K562 (cell line): ENCODE data around the gene DYNLT4. TPM values are rescaled to one million over a fixed set of nuclear protein-coding genes. Genes with fewer than 3 reads are reported as not detected.

Source experiments
- ATAC-seq: fragments of 200-7000 bp; cut with Tn5 transposase; 3 replicates; pipeline ENCODE4 v1.9.1; 2020; ENCODE audit warnings: moderate library complexity
- BruUV-seq: library from RNA; stranded (reverse); fragments of 400-500 nt; replicated peaks from 2 replicates; lab custom pipeline; 2021; lab: Mats Ljungman, UMichigan
- CTCF ChIA-PET: fragments of 300-600 bp; formaldehyde crosslinking; extraction: SDS; loops from one replicate; lab custom pipeline; 2021; ENCODE audit warnings: low intra/inter-chr PET ratio; lab: Yijun Ruan, JAX
- POLR2A ChIA-PET: fragments of 300-600, 350-650 bp; sonication (Branson Sonifier 250); formaldehyde crosslinking; extraction: SDS; loops from one replicate; lab custom pipeline; 2021; ENCODE audit warnings: antibody characterized with exemption, inconsistent platforms; lab: Yijun Ruan, JAX
- DNase-seq, 4 experiments: peaks; one replicate each; pipeline versions ENCODE4 v3.0.0 to v3.0.0-alpha.2; 2011 to 2018; ENCODE audit warnings: low spot score in 3 of 4, mixed read lengths in 3 of 4; ENCODE audit errors: extremely low read depth in 1 of 4
- FAIRE-seq: peaks from 2 replicates; lab custom pipeline; 2011; peaks lifted over from hg19 to GRCh38; lab: Jason Lieb, UNC
- H2AFZ ChIP-seq: 2 replicates; pipeline ENCODE4 v1.6.0; 2011; ENCODE audit warnings: low read depth, low read length, control low read depth, inconsistent platforms
- H3K27ac ChIP-seq: fragments of 200-600 bp; 3 replicates; pipeline ENCODE4 v1.8.0; 2011; ENCODE audit warnings: low read depth, mild to moderate bottlenecking, control low read depth, inconsistent platforms, low read length, moderate library complexity, mixed read lengths; ENCODE audit errors: extremely low read depth
- H3K27me3 ChIP-seq, 2 experiments: fragments of 300-600 bp in 1 of 2; 2 replicates in 1 of 2; 3 replicates in 1 of 2; pipeline versions ENCODE4 v1.6.0 to v1.8.0; 2011; ENCODE audit warnings: inconsistent platforms in 2 of 2, low read length in 2 of 2, mild to moderate bottlenecking in 1 of 2, mixed read lengths in 1 of 2, moderate library complexity in 1 of 2; ENCODE audit not compliant: control insufficient read depth in 2 of 2, insufficient read depth in 2 of 2
- H3K36me3 ChIP-seq: fragments of 300-600 bp; 3 replicates; pipeline ENCODE4 v1.8.0; 2011; ENCODE audit warnings: mild to moderate bottlenecking, low read length, inconsistent platforms; ENCODE audit not compliant: control insufficient read depth, insufficient read depth
- H3K4me1 ChIP-seq, 2 experiments: fragments of 200-600 bp in 1 of 2; replicated peaks in 1 of 2; 2 replicates in 1 of 2; 3 replicates in 1 of 2; pipeline versions ENCODE4 v1.5.1 to v1.8.0; 2011; ENCODE audit warnings: inconsistent platforms in 2 of 2, low read length in 2 of 2, mild to moderate bottlenecking in 1 of 2, mixed read lengths in 1 of 2, moderate library complexity in 1 of 2; ENCODE audit not compliant: control insufficient read depth in 2 of 2, insufficient read depth in 2 of 2
- H3K4me2 ChIP-seq: 2 replicates; pipeline ENCODE4 v1.6.1; 2011; ENCODE audit warnings: low read length, control low read depth, inconsistent platforms, mixed read lengths; ENCODE audit not compliant: insufficient read depth
- H3K4me3 ChIP-seq: fragments of 200-600 bp; sonication (generic), shearing (Covaris generic); 2 replicates; pipeline ENCODE4 v1.5.1; 2016; ENCODE audit warnings: control low read depth, inconsistent platforms
- H3K79me2 ChIP-seq: fragments of 200-600 bp; 3 replicates; pipeline ENCODE4 v1.8.0; 2011; ENCODE audit warnings: low read length, inconsistent platforms; ENCODE audit not compliant: control insufficient read depth, insufficient read depth
- H3K9ac ChIP-seq, 2 experiments: 2 replicates each; pipeline versions ENCODE4 v1.6.0 to v1.6.1; 2011; ENCODE audit warnings: low read depth in 2 of 2, low read length in 2 of 2, control low read depth in 1 of 2, inconsistent platforms in 1 of 2, mild to moderate bottlenecking in 1 of 2, mixed read lengths in 1 of 2; ENCODE audit not compliant: insufficient read depth in 1 of 2
- H3K9me1 ChIP-seq: one replicate; pipeline ENCODE4 v1.6.0; 2011; ENCODE audit warnings: inconsistent platforms, mild to moderate bottlenecking, low read length, moderate library complexity; ENCODE audit not compliant: control insufficient read depth, insufficient read depth
- H3K9me3 ChIP-seq: replicated peaks from 2 replicates; pipeline ENCODE4 v1.5.1; 2011; ENCODE audit warnings: low read depth, low read length, inconsistent platforms; ENCODE audit not compliant: control insufficient read depth, insufficient read depth
- H4K20me1 ChIP-seq: replicated peaks from 2 replicates; pipeline ENCODE4 v1.6.1; 2011; ENCODE audit warnings: low read length, inconsistent platforms, mixed read lengths; ENCODE audit not compliant: control insufficient read depth, insufficient read depth
- GTF2F1 ChIP-seq: IDR thresholded peaks from 2 replicates; pipeline ENCODE4 v1.6.1; 2011; ENCODE audit warnings: low read depth, low read length, improper control_type of control experiment
- LEF1 ChIP-seq: fragments of 450-650 bp; IDR thresholded peaks from 2 replicates; pipeline ENCODE4 v1.6.1; 2016; ENCODE audit warnings: mild to moderate bottlenecking
- NFXL1 ChIP-seq: fragments of 450-650 bp; formaldehyde crosslinking; IDR thresholded peaks from 2 replicates; pipeline ENCODE4 v1.4.0; 2021; ENCODE audit warnings: mild to moderate bottlenecking
- PHB2 ChIP-seq: fragments of 450-650 bp; IDR thresholded peaks from 2 replicates; pipeline ENCODE4 v1.6.1; 2017; ENCODE audit warnings: low read depth
- SMARCB1 ChIP-seq: IDR thresholded peaks from 2 replicates; pipeline ENCODE4 v1.6.1; 2011; ENCODE audit warnings: improper control_type of control experiment, low read depth; ENCODE audit not compliant: insufficient read length
- YBX1 ChIP-seq: fragments of 450-650 bp; IDR thresholded peaks from 2 replicates; pipeline ENCODE4 v1.7.1; 2016; ENCODE audit warnings: mild to moderate bottlenecking
- ZNF121 ChIP-seq: sonication (generic); formaldehyde crosslinking; conservative IDR thresholded peaks from 2 replicates; pipeline ENCODE4 v1.8.0; 2022; ENCODE audit warnings: missing genetic modification reagents
- ZNF124 ChIP-seq: sonication (generic); formaldehyde crosslinking; IDR thresholded peaks from 2 replicates; pipeline ENCODE4 v1.8.1; 2022; ENCODE audit warnings: missing genetic modification reagents
- WGBS: fragments of 100-300 bp; shearing (Covaris generic); methylation state at CpG from one replicate; pipeline ENCODE4 v1.1.6; 2016; ENCODE audit warnings: low coverage, mixed read lengths; ENCODE audit not compliant: insufficient coverage; ENCODE audit errors: missing lambda C conversion rate; 5-methylcytosine and 5-hydroxymethylcytosine counted together
- in situ Hi-C: fragments of 300-500 bp; cut with MboI; formaldehyde crosslinking; loops from 4 replicates; pipeline ENCODE4 v1.15.0; 2018; ENCODE audit warnings: inconsistent platforms, mixed read lengths
- intact Hi-C: fragments of 100-400 bp; cut with micrococcal nuclease; formaldehyde crosslinking; loops from 2 replicates; pipeline ENCODE4 v1.14.2; 2022
- polyA plus RNA-seq, 8 experiments: library from polyadenylated mRNA; depleted of rRNA in 4 of 8; stranded (reverse) in 5 of 8; unstranded in 3 of 8; fragments of >200 nt; fragmentation: Nextera tagmentation in 2 of 8; fragmentation: Illumina TruSeq in 1 of 8; extraction: Ambion mirVana in 2 of 8; extraction: Trizol in 1 of 8; gene quantifications; 2 replicates each; pipeline versions ENCODE4 v1.2.1 to v1.2.3, GENCODE V29; 2011 to 2014; ENCODE audit warnings: inconsistent platforms in 1 of 8, missing spikeins in 1 of 8
- total RNA-seq, 7 experiments: library from RNA; depleted of rRNA in 6 of 7; stranded (reverse); fragments of >200 nt in 6 of 7; fragmentation: Illumina TruSeq in 2 of 7; extraction: Trizol in 2 of 7; gene quantifications; 2 replicates each; pipeline versions ENCODE4 v1.2.1 to v1.2.3, GENCODE V29; 2011 to 2021; ENCODE audit warnings: low replicate concordance in 1 of 7
- TF ChIP-seq, protein P1 (sequence below), 2 experiments: fragments of 450-650 bp in 1 of 2; sonication (generic) in 1 of 2; formaldehyde crosslinking in 1 of 2; IDR thresholded peaks in 1 of 2; conservative IDR thresholded peaks in 1 of 2; 2 replicates each; pipeline versions ENCODE4 v1.6.1 to v1.8.1; 2016 to 2023; ENCODE audit warnings: mild to moderate bottlenecking in 2 of 2, moderate library complexity in 2 of 2, inconsistent platforms in 1 of 2, missing genetic modification reagents in 1 of 2
- TF ChIP-seq, protein P2 (sequence below), 2 experiments: fragments of 150-350 bp in 1 of 2; IDR thresholded peaks; 2 replicates each; pipeline ENCODE4 v1.6.1; 2012 to 2016; ENCODE audit warnings: low read depth in 2 of 2, low read length in 2 of 2, mild to moderate bottlenecking in 1 of 2, moderate library complexity in 1 of 2
- TF ChIP-seq, protein P3 (sequence below): fragments of 450-650 bp; IDR thresholded peaks from 2 replicates; pipeline ENCODE4 v1.6.1; 2016; ENCODE audit warnings: borderline replicate concordance

DYNLT4 gene
- total and polyA plus RNA-seq, 9 of the 15 experiments (the other 6 are each of a cell fraction or from before 2014, with no cell fraction given): 0.29 to 0.73 TPM; not detected in 7

DNA sequence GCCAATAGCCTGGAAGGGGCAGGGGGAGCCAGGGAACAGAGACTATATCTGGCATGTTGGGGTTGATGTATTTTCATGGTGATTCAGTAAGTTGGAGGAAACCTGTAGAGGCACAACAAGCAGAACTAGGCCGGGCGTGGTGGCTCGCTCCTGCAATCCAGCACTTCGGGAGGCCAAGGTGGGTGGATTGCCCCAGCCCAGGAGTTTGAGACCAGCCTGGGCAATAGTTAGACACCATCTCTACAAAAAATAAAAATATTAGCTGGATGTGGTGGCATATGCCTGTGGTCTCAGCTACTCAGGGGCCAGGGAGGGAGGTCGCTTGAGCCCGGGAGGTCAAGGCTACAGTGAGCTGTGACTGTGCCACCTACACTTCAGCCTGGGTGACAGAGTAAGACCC is 46.0 kb upstream of the DYNLT4 start:
- ChIA-PET CTCF (no interaction called here), POLR2A (interaction anchor here (0.7 to 1.1 kb wide), 5 partner anchors 34 to 735 kb away, joined by 3 to 4 read pairs (median 4); partner anchors contain the start of gene UROD)
- TF ChIP-seq ZNF124 (CRISPR knock-in tag) (no peak), GTF2F1 (no peak), SMARCB1 (no peak), ZNF121 (CRISPR knock-in tag) (no peak), PHB2 (no peak), LEF1 (no peak), YBX1 (no peak), NFXL1 (CRISPR knock-in tag) (no peak)
- TF ChIP-seq, protein P1, sequence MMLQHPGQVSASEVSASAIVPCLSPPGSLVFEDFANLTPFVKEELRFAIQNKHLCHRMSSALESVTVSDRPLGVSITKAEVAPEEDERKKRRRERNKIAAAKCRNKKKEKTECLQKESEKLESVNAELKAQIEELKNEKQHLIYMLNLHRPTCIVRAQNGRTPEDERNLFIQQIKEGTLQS (IDR thresholded peaks at IDR 0.05): no peak
- TF ChIP-seq, protein P1 (CRISPR knock-in tag; conservative IDR thresholded peaks at IDR 0.05): no peak
- TF ChIP-seq, protein P2, sequence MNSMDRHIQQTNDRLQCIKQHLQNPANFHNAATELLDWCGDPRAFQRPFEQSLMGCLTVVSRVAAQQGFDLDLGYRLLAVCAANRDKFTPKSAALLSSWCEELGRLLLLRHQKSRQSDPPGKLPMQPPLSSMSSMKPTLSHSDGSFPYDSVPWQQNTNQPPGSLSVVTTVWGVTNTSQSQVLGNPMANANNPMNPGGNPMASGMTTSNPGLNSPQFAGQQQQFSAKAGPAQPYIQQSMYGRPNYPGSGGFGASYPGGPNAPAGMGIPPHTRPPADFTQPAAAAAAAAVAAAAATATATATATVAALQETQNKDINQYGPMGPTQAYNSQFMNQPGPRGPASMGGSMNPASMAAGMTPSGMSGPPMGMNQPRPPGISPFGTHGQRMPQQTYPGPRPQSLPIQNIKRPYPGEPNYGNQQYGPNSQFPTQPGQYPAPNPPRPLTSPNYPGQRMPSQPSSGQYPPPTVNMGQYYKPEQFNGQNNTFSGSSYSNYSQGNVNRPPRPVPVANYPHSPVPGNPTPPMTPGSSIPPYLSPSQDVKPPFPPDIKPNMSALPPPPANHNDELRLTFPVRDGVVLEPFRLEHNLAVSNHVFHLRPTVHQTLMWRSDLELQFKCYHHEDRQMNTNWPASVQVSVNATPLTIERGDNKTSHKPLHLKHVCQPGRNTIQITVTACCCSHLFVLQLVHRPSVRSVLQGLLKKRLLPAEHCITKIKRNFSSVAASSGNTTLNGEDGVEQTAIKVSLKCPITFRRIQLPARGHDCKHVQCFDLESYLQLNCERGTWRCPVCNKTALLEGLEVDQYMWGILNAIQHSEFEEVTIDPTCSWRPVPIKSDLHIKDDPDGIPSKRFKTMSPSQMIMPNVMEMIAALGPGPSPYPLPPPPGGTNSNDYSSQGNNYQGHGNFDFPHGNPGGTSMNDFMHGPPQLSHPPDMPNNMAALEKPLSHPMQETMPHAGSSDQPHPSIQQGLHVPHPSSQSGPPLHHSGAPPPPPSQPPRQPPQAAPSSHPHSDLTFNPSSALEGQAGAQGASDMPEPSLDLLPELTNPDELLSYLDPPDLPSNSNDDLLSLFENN (IDR thresholded peaks at IDR 0.05; ENCODE audit: low read depth in 2 of 2, low read length in 2 of 2): no peak
- TF ChIP-seq, protein P3, sequence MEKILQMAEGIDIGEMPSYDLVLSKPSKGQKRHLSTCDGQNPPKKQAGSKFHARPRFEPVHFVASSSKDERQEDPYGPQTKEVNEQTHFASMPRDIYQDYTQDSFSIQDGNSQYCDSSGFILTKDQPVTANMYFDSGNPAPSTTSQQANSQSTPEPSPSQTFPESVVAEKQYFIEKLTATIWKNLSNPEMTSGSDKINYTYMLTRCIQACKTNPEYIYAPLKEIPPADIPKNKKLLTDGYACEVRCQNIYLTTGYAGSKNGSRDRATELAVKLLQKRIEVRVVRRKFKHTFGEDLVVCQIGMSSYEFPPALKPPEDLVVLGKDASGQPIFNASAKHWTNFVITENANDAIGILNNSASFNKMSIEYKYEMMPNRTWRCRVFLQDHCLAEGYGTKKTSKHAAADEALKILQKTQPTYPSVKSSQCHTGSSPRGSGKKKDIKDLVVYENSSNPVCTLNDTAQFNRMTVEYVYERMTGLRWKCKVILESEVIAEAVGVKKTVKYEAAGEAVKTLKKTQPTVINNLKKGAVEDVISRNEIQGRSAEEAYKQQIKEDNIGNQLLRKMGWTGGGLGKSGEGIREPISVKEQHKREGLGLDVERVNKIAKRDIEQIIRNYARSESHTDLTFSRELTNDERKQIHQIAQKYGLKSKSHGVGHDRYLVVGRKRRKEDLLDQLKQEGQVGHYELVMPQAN: no peak
- FAIRE-seq (no peak), ATAC-seq (no peak), DNase-seq (no peak)
- Histone ChIP-seq H3K27ac (no peak overlapping the region), H3K4me2 (no peak overlapping the region), H3K4me3 (no peak overlapping the region), H4K20me1 (no peaks in the 10 kb centered on the region), H3K27me3 (no peaks in the 10 kb centered on the region), H3K9me3 (no peaks in the 10 kb centered on the region), H3K36me3 (peaks cover 54% of the 10 kb centered on the region), H3K79me2 (no peaks in the 10 kb centered on the region), H3K9me1 (no peaks in the 10 kb centered on the region), H2AFZ (no peak overlapping the region), H3K4me1 (no peaks in the 10 kb centered on the region), H3K9ac (no peak overlapping the region)
- 94% methylated on average over 6 of the region's 6 CpGs for WGBS
- no TSS peak for BruUV-seq
- intact Hi-C loops (no loop called here), in situ Hi-C loops (no loop called here)
